Lower leg skin (tissue), 4 donors: Measurements from ENCODE around the gene HOXC6. TPM values are rescaled to one million over a fixed set of nuclear protein-coding genes. Genes with fewer than 3 reads are reported as not detected.
"Not testable (repeated sequence)": the region's sequence is repeated elsewhere in the genome, so short reads cannot be mapped to it uniquely, and the experiment has no call there.

Experiments
- DNase-seq, 2 donors: peaks; one replicate each; pipeline ENCODE4 v3.0.0-alpha.2; 2019; ENCODE audit warnings: low spot score in 2 of 2
- H3K4me3 ChIP-seq: fragments of 200-600 bp; sonication (generic); 2 replicates; pipeline ENCODE4 v1.5.1; 2017; ENCODE audit warnings: mild to moderate bottlenecking, low read depth; ENCODE audit not compliant: poor library complexity, severe bottlenecking
- POLR2A ChIP-seq, 2 donors: fragments of 450-650 bp; IDR thresholded peaks; one replicate each; pipeline ENCODE4 v1.6.1; 2016 to 2017; ENCODE audit warnings: antibody characterized with exemption in 2 of 2, mild to moderate bottlenecking in 1 of 2, moderate library complexity in 1 of 2
- WGBS, 2 donors: methylation state at CpG; one replicate each; pipeline ENCODE4 v1.1.5; 2018; 5-methylcytosine and 5-hydroxymethylcytosine counted together
- intact Hi-C: fragments of 100-400 bp; cut with DNase I; formaldehyde crosslinking; loops from one replicate; pipeline ENCODE4 v1.15.0; 2023; ENCODE audit warnings: low total_unique reads
- total RNA-seq, 4 donors: library from RNA; depleted of rRNA; stranded (reverse); fragments of >200 nt; gene quantifications; one replicate each; pipeline ENCODE4 v1.1.0, GENCODE V29; 2016
- TF ChIP-seq, protein P1 (sequence below), 3 donors: fragments of 450-650 bp; IDR thresholded peaks; one replicate each; pipeline ENCODE4 v1.5.1; 2016; ENCODE audit warnings: antibody characterized with exemption in 3 of 3, mild to moderate bottlenecking in 3 of 3, moderate library complexity in 2 of 3

The HOXC6 gene
- total RNA-seq, 4 donors from 2014 or later: 2.6 to 6.3 (median 3.7) TPM

DNA sequence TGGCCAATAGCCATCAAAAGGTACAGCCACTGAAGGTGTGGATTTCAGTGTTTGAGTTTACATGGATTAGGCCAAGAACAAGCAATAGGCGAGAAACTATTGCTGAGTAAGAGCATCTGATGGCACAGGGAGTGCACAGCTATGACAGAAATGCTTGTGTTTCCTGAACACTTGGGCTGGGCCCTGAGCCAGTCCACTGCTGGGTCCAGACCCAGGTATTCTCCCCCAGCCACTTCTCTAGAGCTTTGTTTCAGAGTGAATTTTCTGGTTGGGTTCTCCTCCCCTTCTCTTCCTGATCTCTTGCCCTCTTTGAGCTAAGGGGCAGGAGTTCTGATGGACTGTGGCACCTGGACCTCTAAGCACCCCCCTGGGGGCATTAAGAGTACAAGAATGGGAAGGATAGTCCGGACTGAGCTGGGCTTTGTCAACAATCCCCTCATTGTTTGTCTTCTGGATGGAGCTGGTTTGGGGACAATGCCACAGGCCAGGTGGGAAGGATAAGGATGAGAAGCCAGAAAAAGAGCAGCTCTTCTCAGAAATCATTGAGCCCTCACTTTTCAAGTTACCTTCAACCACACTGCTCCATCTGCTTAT is 13.0 kb downstream of the HOXC6 start:
- no peak overlapping the region for H3K4me3 ChIP-seq
- TF ChIP-seq POLR2A (IDR thresholded peaks at IDR 0.05): no peak
- TF ChIP-seq, protein P1, sequence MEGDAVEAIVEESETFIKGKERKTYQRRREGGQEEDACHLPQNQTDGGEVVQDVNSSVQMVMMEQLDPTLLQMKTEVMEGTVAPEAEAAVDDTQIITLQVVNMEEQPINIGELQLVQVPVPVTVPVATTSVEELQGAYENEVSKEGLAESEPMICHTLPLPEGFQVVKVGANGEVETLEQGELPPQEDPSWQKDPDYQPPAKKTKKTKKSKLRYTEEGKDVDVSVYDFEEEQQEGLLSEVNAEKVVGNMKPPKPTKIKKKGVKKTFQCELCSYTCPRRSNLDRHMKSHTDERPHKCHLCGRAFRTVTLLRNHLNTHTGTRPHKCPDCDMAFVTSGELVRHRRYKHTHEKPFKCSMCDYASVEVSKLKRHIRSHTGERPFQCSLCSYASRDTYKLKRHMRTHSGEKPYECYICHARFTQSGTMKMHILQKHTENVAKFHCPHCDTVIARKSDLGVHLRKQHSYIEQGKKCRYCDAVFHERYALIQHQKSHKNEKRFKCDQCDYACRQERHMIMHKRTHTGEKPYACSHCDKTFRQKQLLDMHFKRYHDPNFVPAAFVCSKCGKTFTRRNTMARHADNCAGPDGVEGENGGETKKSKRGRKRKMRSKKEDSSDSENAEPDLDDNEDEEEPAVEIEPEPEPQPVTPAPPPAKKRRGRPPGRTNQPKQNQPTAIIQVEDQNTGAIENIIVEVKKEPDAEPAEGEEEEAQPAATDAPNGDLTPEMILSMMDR (IDR thresholded peaks at IDR 0.05): no peak
- DNase-seq: no peak
- intact Hi-C loops: loop anchor here (10.0 kb wide), 1 partner anchor 84 kb away; no protein-coding TSS in a partner anchor
- WGBS, 2 donors: 65 to 66% methylated on average over 2 of the region's 2 CpGs

- H3K4me3 ChIP-seq: not testable (repeated sequence)
- peak in 1 of 2 donors; percentile 82 for DNase-seq
- 82 to 88% methylated on average over 6 of the region's 6 CpGs for WGBS, 2 donors
- intact Hi-C loops: loop anchor here (10.0 kb wide), 1 partner anchor 83 kb away; no protein-coding TSS in a partner anchor
Measured at GRCh38 chr12:54042033-54042432, 13.8 kb downstream of the HOXC6 start.

DNA sequence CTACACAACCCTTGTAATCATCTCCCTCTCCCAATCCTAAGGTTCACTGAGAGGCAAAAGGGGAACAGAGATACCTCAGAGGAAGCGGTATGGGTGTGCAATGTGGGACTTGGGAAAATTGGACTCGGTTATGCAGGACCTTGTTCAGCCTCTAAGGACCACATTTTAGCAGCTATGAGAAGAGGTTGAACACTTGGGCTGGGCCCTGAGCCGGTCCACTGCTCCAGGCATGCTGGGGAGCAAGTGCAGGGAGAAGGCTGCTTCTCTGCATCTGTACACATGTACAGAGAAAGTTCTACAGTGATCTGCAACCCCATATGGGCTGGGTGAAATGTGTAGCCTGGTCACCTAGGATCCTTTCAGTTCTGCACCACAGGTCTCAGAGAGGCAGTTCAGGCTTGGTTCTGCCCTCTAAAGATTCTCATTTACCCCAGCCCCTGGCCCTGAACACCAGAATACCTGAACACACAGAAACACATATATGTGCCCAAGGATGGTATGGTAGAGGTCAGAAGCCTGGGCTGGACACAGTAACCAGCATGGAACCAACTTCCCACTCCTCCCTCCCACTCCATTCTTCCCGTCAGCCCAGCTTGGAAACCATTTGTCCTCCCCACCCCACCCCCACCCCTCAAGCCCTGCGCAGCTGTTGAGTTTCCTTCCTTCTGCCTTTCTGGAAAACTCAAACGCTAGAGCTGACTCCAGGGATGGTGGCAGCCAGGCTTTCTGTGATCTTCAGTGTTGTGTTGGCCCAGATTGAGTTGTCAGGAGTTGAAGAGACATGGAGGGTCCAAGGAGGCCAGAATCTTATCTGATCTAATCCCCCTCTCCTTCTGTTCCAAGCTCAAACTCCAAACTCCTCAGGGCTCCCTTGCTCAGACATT is 15.0 kb downstream of the HOXC6 start:
- peak in 1 of 2 donors; percentile 72 for DNase-seq
- no peak overlapping the region for H3K4me3 ChIP-seq
- intact Hi-C loops: loop anchor here (10.0 kb wide), 1 partner anchor 82 kb away; no protein-coding TSS in a partner anchor
- 46 to 54% methylated on average over 6 of the region's 6 CpGs for WGBS, 2 donors
- no peak for TF ChIP-seq POLR2A (IDR thresholded peaks at IDR 0.05)
- TF ChIP-seq, protein P1 (IDR thresholded peaks at IDR 0.05): no peak

DNA sequence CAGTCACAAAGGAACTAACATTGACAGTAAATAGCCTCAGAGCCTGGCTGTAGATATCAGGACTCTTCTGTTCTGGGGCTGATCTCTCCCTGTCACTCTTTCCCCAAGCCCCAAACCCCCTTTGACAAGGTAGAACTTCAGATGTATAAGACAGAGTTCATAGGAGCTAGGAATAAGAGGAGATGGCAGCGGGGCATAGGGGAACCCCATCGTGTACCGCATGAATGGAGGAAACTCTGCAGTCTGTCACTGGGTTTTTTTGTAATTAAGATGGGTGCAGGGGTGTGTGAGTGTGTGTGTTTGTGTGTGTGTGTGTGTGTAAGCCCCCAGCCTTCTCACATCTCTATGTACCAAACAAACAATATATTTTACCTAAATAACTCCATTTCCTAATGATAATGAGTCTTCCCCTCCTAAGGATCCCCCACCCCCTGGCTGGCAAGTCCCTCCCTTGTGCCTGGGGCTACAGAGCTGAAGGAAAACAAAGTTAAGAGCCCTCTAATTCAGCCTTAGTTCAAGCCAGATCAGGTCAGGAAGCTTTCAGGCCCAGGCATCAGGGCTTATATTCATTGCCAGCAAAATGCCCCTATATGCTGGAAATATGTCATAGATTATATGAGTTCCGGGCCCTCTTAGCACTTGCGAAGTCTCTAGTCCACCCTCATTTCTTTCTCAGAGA is 16.3 kb downstream of the HOXC6 start:
- no peak overlapping the region for H3K4me3 ChIP-seq
- peak in 1 of 2 donors; percentile 32 for DNase-seq
- WGBS, 2 donors: 73 to 76% methylated on average over 5 of the region's 5 CpGs
- TF ChIP-seq POLR2A (IDR thresholded peaks at IDR 0.05): no peak
- TF ChIP-seq, protein P1 (IDR thresholded peaks at IDR 0.05): no peak
- intact Hi-C loops: loop anchor here (10.0 kb wide), 1 partner anchor 80 kb away; no protein-coding TSS in a partner anchor

DNA sequence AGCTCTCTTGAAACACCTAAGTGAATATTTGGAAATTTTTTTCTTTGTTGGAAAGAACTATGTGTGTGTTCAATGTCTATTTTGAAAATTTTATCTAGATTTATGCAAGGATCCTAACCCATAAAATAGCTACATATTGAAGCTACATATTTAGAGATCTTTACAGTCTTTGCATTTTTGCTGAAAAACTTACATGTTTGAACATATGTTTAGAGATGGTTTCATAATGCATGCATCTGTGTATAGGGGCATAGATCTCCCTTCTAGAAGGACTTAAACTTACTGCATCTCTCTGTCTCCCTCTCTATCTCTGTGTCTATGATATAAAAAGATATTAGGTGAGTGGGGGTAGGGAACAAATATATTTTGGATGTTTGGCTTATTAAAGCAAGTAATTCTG is 17.2 kb downstream of the HOXC6 start:
- no peak overlapping the region for H3K4me3 ChIP-seq
- no peak for DNase-seq
- TF ChIP-seq, protein P1 (IDR thresholded peaks at IDR 0.05): no peak
- TF ChIP-seq POLR2A (IDR thresholded peaks at IDR 0.05): no peak
- intact Hi-C loops: loop anchor here (10.0 kb wide), 1 partner anchor 79 kb away; no protein-coding TSS in a partner anchor
